SIG-M5 (cell line): ENCODE data around the gene ARV1.
"Not testable (repeated sequence)": the region's sequence is repeated elsewhere in the genome, so short reads cannot be mapped to it uniquely, and the experiment has no call there.

Experiments
- DNase-seq: peaks from one replicate; lab custom pipeline; 2025; lab: John Stamatoyannopoulos, UW

The ARV1 gene

DNA sequence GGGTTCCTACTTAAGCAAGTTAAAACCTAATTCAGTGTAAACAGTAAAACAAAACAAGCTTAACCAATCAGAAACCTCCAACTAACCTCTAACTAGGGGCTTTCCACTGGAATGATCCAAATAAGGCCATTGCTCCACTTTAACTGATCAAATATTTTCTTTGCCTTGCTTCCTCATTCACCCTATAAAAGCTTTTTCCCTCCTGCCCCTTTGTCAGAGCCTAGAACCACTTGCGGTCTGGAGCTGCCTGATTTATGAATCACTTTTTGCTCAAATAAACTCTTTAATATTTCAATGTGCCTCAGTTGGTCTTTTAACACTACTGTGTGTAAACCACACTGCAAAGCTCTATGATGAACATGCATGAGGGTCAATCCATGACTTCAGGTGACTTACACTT lies 65.7 kb downstream of the ARV1 start:
- no peak for DNase-seq

DNA sequence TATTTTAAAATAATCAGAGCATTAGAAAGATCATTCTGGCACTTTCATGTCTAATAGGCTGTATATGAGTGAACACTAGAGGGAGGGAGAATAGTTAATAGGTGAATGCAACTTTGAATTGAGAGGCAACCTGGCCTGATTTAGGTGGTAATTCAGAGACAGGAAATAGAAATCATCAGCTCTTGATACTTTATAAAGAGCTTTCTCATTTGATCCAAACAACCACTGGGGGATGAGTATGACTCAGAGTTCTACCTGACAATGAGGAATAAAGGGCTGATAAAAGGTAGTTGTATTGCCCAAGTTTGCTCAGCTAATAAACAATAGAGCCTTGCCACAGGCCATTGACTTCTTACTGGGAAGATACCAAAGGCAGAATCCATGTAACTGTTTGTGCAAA lies 66.4 kb downstream of the ARV1 start:
- DNase-seq: no peak

DNA sequence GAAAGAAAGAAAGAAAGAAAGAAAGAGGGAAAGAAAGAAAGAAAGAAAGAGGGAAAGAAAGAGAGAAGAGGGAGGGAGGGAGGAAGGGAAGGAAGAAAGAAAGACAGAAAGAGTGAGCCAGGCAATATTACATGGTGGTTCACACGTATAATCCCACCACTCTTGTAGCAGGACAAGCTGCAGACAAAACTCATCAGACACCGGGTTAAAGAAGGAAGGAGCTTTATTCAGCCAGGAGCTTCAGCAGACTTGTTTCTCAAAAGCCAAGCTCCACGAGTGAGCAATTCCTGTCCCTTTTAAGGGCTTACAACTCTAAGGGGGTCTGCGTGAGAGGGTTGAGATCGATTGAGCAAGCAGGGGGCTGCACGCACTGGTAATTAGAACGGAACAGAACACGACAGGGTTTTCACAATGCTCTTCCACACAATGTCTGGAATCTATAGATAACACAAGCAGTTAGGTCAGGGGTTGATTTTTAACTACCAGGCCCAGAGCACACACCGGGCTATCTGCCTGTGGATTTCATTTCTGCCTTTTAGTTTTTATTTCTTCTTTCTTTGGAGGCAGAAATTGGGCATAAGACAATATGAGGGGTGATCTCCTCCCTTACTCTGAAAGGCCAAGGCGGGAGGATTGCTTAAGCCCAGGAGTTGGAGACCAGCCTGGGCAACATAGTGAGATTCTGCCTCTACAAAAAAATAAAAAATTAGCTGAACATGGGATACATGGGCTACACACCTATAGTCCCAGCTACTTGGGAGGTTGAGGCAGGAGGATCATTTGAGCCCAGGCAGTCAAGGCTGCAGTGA lies 67.2 kb downstream of the ARV1 start:
- not testable (repeated sequence) for DNase-seq

DNA sequence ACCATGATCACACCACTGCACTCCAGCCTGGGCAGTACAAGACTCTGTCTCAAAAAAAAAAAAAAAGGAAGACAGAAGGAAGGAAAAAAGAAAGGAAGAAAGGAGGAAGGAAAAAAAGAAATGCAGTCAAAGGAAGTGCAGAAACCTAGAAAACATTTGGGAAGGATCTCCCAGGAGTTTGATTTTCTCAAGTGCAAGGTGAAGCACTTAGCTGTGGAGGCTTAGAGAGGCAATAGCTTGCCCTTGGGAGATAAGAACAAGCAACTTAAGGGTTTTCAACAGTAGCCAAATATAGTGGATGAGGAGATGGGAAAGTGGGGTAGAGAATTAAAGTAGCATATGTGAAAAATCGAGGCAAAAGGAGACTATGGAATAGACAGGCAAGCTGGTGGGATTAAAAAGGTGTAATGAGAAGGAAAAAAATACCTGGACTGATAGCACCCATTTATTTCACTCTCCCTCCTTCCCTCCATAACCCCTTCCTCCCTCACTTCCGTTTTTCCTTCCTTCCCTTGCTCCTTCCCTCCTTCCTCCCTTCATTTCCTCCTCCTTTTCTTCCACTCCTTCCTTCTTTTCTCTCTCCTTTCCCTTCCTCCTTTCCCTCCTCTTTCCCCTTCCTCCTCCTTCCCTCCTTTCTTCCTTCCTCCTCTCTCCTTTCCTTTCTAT lies 68.0 kb downstream of the ARV1 start:
- DNase-seq: no peak

DNA sequence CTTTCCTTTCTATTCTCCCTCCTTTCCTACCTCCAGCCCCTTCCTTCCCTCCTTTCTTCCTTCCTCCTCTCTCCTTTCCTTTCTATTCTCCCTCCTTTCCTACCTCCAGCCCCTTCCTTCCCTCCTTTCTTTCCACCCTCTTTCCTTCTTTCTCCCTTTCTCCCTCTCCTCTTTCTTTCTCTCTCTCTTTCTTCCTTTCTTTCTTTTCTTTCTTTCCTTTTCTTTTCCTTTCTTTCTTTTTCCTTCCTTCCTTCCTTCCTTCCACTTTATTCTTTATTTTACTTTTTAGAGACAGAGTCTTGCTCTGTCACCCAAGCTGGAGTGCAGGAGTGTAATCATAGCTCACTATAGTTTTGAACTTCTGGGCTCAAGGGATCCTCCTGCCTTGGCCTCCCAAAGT lies 68.6 kb downstream of the ARV1 start:
- not testable (repeated sequence) for DNase-seq

DNA sequence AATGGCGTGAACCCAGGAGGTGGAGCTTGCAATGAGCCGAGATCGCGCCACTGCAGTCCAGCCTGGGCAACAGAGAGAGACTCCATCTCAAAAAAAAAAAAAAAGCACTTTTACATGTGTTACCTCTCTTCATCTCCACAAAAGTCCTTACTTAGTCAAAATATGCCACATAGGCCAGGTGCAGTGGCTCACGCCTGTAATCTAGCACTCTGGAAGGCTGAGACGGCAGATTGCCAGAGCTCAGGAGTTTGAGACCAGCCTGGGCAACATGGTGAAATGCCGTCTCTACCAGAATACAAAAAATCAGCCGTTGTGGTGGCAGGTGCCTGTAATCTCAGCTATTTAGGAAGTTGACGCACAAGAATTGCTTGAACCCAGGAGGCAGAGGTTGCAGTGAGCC lies 69.5 kb downstream of the ARV1 start:
- DNase-seq: not testable (repeated sequence)

DNA sequence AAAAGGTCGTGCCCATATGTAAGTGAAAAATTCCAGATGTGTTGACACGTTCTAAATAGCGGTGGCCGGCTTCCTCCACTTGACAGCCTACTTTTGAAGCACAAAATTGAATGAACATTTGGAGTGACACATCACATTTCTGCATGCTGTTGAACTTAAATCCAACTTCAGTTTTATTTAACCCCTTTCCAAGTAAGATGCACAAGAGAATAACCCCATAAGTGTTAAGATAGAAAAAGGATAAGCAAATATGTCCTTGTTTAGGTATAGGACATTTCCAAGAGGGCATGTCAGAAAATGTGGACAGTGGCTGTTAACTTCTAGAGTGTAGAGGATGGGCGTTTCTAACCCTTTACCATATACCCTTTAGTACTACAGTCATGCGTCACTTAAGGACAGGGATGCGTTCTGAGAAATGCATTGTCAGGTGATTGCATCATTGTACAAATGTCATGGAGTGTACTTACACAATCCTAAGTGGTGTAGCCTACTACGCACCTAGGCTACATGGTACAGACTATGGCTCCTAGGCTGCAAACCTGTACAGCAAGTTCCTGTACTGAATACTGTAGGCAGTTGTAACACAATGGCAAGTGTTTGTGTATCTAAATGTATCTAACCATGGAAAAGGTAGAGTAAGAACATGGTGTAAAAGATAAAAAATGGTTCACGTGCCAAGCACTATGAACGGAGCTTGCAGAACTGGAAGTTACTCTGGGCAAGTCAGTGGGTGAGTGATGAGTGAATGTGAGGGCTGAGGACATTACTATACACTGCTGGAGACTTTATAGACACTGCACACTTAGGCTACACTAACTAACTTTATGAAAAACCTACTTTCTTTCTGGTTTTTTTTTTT lies 70.5 kb downstream of the ARV1 start:
- no peak for DNase-seq
